OCI-M2 (cell line): Measurements from ENCODE around the gene HOXB5.

Source experiments
- DNase-seq: peaks from one replicate; lab custom pipeline; 2025; ENCODE audit not compliant: unreplicated experiment; lab: John Stamatoyannopoulos, UW

Gene HOXB5

GRCh38 chr17:48629411-48629759 is 35.8 kb upstream of the HOXB5 start:
- no peak for DNase-seq

GRCh38 chr17:48628649-48629410 is 35.3 kb upstream of the HOXB5 start:
- no peak for DNase-seq

GRCh38 chr17:48627623-48628521 is 34.3 kb upstream of the HOXB5 start:
- no peak for DNase-seq

DNA sequence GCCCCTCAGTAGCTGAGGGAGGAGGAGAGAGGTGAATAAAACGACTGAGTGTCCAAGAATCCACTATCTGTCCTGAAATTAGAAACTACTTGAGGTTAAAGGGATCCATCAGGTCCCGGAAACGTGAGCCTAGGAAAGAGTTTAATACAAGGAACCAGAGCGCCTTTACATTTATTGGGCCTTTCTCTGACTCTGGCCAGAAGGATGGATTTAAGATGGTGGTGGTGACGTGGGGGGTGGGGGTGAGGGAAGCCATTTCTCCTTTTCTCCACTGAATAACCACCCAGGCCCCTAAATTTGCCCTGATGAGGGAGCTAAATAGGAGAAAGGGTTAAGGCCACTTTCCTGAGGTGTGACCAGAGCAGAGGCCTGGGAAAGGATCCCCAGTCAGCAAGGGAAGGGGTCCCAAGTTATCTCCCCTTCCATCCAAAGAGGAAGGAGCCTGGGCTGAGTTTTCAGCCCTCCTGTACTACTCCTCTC is 33.6 kb upstream of the HOXB5 start:
- DNase-seq: no peak

GRCh38 chr17:48626245-48627117 is 32.9 kb upstream of the HOXB5 start, which contains the start of gene HOXB9:
Gene HOXB9, minus strand, starts transcription at chr17:48626358. Its CDS starts 89 bp downstream, at chr17:48626269.
- no peak for DNase-seq

- no peak for DNase-seq
These were observed 32.1 kb upstream of the HOXB5 start for GRCh38 chr17:48625495-48626244.

- no peak for DNase-seq
These were observed 31.2 kb upstream of the HOXB5 start for GRCh38 chr17:48624544-48625494.

DNA sequence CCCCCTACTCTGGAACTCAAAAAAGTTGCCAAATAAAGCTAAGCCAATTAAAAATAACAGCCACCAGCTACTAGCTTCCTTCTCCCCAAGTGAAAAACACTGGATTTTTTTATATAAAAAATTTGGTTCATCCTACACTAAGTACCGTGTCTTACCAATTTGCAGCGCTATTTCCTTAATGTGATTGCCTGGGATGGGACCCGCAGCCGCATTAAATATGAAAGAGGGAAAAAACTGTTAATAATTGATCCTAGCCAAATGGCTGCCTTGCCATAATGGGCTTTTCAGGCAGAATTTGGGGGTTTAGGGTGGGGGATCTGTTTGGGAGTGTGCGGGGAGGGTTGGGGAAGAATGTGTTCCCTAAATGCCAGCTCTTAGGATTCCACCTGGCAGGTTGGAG is 30.5 kb upstream of the HOXB5 start:
- no peak for DNase-seq

DNA sequence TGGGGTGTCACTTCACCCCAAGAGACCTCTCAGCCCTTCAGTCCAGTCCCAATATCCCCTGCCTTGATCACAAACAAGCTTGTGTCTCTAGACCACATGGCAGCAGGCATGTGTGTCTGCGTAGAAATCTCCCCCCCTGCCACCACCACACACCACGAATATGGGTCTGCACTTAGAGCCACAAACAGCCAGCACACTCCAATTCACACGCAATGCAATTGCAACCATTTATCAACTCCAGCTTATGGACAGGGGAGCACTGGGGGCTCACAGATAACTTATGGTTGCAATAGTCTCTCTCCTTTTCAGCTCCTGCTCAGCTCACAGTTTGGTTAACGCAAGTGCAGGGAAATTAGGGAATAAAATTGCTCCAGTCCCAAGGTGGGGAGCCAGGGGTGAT is 30.0 kb upstream of the HOXB5 start:
- no peak for DNase-seq

DNA sequence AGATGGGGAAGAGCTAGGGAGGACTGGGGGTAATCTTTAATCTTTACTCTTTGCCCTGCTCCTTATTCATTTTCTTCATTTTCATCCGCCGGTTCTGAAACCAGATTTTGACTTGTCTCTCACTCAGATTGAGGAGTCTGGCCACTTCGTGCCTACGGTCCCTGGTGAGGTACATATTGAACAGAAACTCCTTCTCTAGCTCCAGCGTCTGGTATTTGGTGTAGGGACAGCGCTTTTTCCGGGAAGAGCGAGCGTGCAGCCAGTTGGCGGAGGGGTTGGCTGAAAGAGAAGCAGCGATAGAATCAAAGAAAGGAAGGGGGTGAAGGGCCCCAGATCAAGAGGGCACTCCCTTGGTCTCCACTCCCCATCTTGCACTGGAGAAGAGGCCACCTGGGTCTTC is 29.3 kb upstream of the HOXB5 start:
- DNase-seq: no peak

DNA sequence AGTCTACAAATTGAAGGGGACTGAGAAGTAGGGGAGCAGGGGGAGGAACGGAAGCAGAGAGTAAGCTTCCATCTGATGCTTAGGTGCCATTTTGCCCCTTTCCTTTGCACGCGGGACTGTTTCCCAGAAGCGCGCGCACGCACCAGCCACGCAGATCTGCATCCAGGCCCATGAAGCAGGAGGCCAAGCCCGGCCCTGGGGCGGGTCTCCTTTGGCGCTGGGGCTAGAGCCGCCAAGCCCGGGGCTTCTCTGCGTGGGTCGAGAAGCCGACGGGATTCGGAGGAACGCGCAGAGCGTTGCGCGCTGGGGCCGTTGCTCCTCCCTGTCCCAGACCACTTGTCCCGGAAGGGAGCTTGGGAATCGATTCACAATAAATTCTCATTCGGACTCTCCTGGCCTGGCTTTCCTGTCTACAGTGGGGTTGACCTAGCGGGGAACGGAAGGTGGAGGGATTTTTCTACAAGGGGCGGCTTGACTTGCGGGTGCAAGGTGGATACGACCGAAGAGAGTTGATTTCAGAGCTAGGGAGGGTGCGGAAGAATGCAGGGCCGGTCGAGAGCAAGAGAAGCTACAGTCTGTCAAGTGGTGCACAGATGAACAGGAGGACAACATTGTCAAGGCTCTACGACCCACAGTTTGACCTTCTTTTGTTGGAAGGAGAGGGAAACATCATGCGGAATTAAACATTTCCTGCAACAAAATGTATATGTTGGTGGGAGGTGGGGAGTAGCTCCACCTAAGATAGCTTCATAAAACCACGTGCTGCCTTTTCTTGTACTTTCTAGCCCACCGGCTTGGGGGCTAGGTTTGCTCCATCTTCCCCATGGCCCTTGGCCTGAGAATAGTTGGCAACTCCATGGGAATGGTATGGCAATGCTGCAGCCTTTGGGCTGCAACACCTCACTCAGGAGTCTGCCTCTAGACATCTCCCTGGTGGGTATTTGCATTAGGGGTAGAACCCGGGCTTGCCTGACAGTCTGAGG is 28.1 kb upstream of the HOXB5 start:
- no peak for DNase-seq

DNA sequence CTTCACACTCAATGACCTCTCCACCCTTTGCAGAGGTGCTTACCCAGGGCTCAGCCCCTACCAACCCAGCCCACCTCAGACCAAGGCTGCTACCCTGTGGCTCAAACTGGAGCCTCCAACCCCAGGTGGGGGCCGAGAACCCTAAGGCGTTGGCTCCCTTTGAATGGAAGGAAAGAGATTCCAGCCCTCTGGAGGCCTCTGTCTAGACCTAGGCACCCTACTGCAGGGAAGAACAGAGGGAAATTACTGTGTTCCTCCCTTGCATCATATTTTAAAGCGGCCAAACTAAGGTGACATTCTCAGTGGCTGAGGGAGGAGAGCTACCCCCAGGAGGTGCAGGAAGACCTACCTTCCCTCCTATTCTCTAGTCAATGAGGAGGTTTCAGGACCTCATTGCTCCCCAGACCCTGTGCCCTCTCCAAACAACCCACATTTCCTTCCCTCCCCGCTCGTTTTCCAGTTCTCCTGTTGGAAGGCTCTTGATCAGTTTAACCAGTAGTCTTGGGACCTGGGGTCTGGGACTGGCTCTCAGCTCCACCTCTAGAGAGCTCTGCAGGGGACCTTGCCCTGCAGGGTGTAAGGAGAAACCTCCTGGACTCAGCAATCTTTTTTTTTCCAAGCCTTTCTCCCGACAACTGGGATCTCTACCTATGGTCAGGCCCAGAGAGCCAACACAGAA is 27.0 kb upstream of the HOXB5 start:
- DNase-seq: no peak

DNA sequence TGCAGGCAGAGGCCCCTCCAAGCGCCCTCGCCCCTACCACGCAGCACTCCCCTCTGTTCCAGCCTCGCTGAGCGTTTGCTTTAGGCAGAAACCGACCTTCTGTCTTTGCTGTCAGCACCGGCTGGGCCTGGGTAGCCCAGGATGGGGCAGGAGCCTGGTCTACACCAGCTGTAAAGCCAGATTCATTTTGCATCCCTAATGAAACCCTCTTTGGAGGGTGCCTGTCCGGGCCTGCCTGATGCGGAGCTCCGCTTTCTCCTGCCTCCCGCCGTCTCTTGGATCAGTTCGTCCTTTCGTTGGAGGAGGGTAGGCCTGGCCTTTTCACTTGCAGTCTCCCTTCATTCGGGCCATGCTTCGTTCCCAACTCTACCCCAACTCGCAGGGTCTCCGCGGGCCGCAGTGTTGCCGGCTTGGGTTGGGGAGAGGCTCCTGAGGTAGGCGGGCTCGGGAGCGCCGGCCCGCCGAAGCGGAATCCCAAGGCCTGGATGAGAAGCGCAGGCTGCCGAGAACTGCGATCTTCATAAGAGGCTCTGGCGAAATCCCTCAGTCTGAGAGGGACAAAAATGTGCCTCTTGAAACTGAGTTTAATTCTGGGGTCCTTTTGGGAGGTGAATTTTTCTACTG is 26.4 kb upstream of the HOXB5 start:
- no peak for DNase-seq

DNA sequence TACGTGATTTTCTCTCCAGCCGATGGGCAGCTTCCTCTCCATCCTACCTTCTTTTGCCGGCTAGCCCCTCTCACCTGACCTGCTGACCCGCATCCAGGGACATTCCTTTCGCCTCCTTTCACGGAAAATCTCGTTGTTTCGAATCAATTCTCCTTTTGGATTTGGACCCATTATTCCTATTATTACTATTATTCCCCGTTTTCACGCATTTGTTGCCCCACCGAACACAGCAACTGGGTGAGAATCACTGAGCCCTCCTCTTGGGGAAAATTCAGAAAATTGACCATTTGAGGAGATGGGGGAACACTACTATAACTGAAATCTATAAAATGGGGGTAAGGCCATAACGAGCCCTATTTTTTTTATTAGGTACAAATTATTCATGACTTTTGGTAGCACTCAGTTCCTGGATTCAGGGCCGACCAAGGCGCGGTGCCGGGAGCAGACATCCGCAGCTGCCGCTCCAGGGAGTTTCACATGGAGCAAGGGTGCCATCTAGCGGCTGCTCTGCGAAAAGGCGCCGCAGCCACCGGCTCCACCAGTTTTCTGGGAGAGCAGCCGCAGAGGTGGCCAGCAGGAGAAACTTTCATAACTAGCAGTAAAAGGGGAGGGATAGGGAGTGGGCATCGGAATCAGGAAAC is 24.8 kb upstream of the HOXB5 start:
- DNase-seq: peak; percentile 58

DNA sequence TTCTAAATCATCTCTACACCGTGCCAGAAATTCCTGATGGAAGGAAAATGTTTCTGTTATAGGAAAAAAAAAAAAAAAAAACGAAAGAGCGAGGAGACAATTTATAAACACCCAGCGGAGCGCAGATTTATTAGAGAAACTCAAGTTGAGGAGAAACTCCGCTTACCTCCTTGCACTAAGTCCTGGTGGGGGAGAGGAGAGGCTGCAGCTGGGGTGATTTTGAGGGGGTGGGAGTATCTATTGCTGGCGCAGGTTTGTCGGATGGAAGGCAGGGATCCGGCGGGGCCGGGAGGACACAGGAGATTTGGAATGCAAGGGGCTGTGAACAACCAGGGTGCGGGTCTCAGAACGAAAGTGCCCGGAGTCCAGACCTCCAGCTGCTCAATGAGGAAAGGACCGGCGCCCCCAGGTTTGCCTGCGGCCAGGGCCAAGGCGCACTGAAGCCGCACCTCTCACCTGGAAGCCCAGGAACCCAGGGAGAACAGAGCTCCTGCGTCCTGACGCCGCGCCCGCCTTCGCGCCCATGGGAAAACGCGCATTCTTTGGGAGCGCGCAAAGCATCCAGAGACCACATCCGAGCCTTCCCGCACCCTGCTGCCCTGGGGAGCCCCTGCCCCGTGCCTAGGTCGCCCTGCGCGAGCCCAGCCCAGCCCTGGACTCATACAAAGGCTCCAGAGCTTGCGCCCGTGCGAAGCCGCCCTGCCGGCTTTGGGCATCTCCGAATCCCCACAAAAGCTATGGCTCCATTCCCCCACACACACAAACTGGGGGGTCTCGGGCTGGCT is 24.1 kb upstream of the HOXB5 start:
- no peak for DNase-seq
